DND-41 (cell line): ENCODE measurements around the gene CIROP.

Experiments
- ATAC-seq: fragments of 200-7000 bp; cut with Tn5 transposase; 3 replicates; pipeline ENCODE4 v1.9.1; 2021; ENCODE audit warnings: low read depth; ENCODE audit not compliant: insufficient read depth
- DNase-seq: peaks from one replicate; pipeline ENCODE4 v3.0.0-alpha.2; 2020
- H2AFZ ChIP-seq: 2 replicates; pipeline ENCODE4 v1.6.0; 2012; ENCODE audit warnings: low read depth, low read length
- H3K27ac ChIP-seq: 2 replicates; pipeline ENCODE4 v1.5.1; 2012; ENCODE audit warnings: low read length, inconsistent platforms
- H3K27me3 ChIP-seq: fragments of 200-600 bp; sonication (generic); 2 replicates; pipeline ENCODE4 v1.6.0; 2012; ENCODE audit warnings: low read length, mild to moderate bottlenecking, inconsistent platforms; ENCODE audit not compliant: insufficient read depth, poor library complexity
- H3K36me3 ChIP-seq: 2 replicates; pipeline ENCODE4 v1.5.1; 2012; ENCODE audit warnings: low read length, inconsistent platforms; ENCODE audit not compliant: insufficient read depth
- H3K4me1 ChIP-seq: 2 replicates; pipeline ENCODE4 v1.5.1; 2012; ENCODE audit warnings: mild to moderate bottlenecking, low read length; ENCODE audit not compliant: insufficient read depth
- H3K4me2 ChIP-seq: 2 replicates; pipeline ENCODE4 v1.6.0; 2012; ENCODE audit warnings: mild to moderate bottlenecking, moderate library complexity, low read length, inconsistent platforms; ENCODE audit not compliant: insufficient read depth
- H3K4me3 ChIP-seq, 2 experiments: fragments of 200-600 bp in 1 of 2; shearing (Covaris generic) in 1 of 2; 2 replicates each; pipeline ENCODE4 v1.5.1; 2012 to 2016; ENCODE audit warnings: inconsistent platforms in 2 of 2, low read length in 2 of 2, mild to moderate bottlenecking in 2 of 2, low read depth in 1 of 2, moderate library complexity in 1 of 2
- H3K79me2 ChIP-seq: 2 replicates; pipeline ENCODE4 v1.6.0; 2012; ENCODE audit warnings: low read length, inconsistent platforms; ENCODE audit not compliant: insufficient read depth
- H3K9ac ChIP-seq: 2 replicates; pipeline ENCODE4 v1.6.0; 2012; ENCODE audit warnings: low read depth, mild to moderate bottlenecking, inconsistent platforms, low read length, moderate library complexity
- H3K9me3 ChIP-seq: 2 replicates; pipeline ENCODE4 v1.5.1; 2012; ENCODE audit warnings: low read length, moderate library complexity, mild to moderate bottlenecking, inconsistent platforms; ENCODE audit not compliant: insufficient read depth, severe bottlenecking
- H4K20me1 ChIP-seq: 2 replicates; pipeline ENCODE4 v1.6.0; 2012; ENCODE audit warnings: low read length; ENCODE audit not compliant: insufficient read depth
- CTCF ChIP-seq: IDR thresholded peaks from 2 replicates; pipeline ENCODE4 v1.5.1; 2012; ENCODE audit warnings: borderline replicate concordance, low read length, moderate library complexity, mild to moderate bottlenecking; ENCODE audit not compliant: poor library complexity, severe bottlenecking; ENCODE audit errors: extremely low read depth
- EZH2 ChIP-seq: IDR thresholded peaks from 3 replicates; pipeline ENCODE4 v1.6.1; 2012; ENCODE audit warnings: borderline replicate concordance, low read depth, mild to moderate bottlenecking, moderate library complexity, low read length, inconsistent platforms; ENCODE audit not compliant: severe bottlenecking

CIROP gene

GRCh38 chr14:23055621-23056144 is 49.1 kb downstream of the CIROP start:
- Histone ChIP-seq H3K4me2 (no peak overlapping the region), H3K4me1 (peaks cover 19% of the 10 kb centered on the region), H3K27ac (no peak overlapping the region), H3K27me3 (peaks cover 6% of the 10 kb centered on the region), H3K9me3 (no peaks in the 10 kb centered on the region), H3K4me3 (no peak overlapping the region), H3K79me2 (no peaks in the 10 kb centered on the region), H3K36me3 (peaks cover 18% of the 10 kb centered on the region), H3K9ac (no peak overlapping the region), H4K20me1 (peaks cover 10% of the 10 kb centered on the region), H2AFZ (no peak overlapping the region)
- no peak for DNase-seq
- no peak for ATAC-seq
- TF ChIP-seq CTCF (no peak), EZH2 (no peak)

- no peak overlapping the region for H3K27ac ChIP-seq
- TF ChIP-seq EZH2 (no peak), CTCF (no peak)
These were observed 49.6 kb downstream of the CIROP start for GRCh38 chr14:23055147-23055550.

GRCh38 chr14:23054000-23054811 is 50.6 kb downstream of the CIROP start:
- ATAC-seq: no peak
- peaks cover 6% of the 10 kb centered on the region for H3K27me3 ChIP-seq
- H3K4me2 ChIP-seq: no peak overlapping the region
- H3K4me3 ChIP-seq: no peak overlapping the region
- DNase-seq: peak; percentile 42
- H3K79me2 ChIP-seq: no peaks in the 10 kb centered on the region
- peaks cover 8% of the 10 kb centered on the region; the same call in 1 of the 2 replicates for H4K20me1 ChIP-seq
- H3K36me3 ChIP-seq: peaks cover 7% of the 10 kb centered on the region
- H3K4me1 ChIP-seq: peaks cover 19% of the 10 kb centered on the region
- TF ChIP-seq EZH2 (no peak), CTCF (peak; percentile 63)
- H3K27ac ChIP-seq: no peak overlapping the region
- H3K9me3 ChIP-seq: no peaks in the 10 kb centered on the region
- H2AFZ ChIP-seq: no peak overlapping the region
- no peak overlapping the region for H3K9ac ChIP-seq

More at GRCh38 chr14:23055147-23055550, 49.6 kb downstream of the CIROP start:
- Histone ChIP-seq H4K20me1 (peaks cover 8% of the 10 kb centered on the region), H3K9ac (no peak overlapping the region), H3K4me1 (peaks cover 19% of the 10 kb centered on the region), H3K4me3 (no peak overlapping the region), H2AFZ (no peak overlapping the region), H3K36me3 (peaks cover 13% of the 10 kb centered on the region), H3K4me2 (no peak overlapping the region), H3K79me2 (no peaks in the 10 kb centered on the region), H3K9me3 (no peaks in the 10 kb centered on the region), H3K27me3 (peaks cover 6% of the 10 kb centered on the region)
- DNase-seq (no peak), ATAC-seq (no peak)
